HFF-Myc (cell line): ENCODE data around the gene PIM3.

ENCODE experiments used
- DNase-seq: peaks from one replicate; pipeline ENCODE4 v3.0.0-alpha.2; 2011; ENCODE audit warnings: low read depth; ENCODE audit errors: extremely low read depth
- H3K4me3 ChIP-seq: replicated peaks from 2 replicates; pipeline ENCODE4 v1.5.1; 2011; ENCODE audit warnings: low read depth, mild to moderate bottlenecking, control low read depth, low read length
- CTCF ChIP-seq: IDR thresholded peaks from 2 replicates; pipeline ENCODE4 v1.5.1; 2012; ENCODE audit warnings: mild to moderate bottlenecking, low read depth, low read length, control low read depth; ENCODE audit errors: missing control alignments

The PIM3 gene

GRCh38 chr22:49946612-49947295 is 13.8 kb upstream of the PIM3 start:
- no peak for TF ChIP-seq CTCF
- no peak overlapping the region for H3K4me3 ChIP-seq
- no peak for DNase-seq

- no peak overlapping the region for H3K4me3 ChIP-seq
- no peak for TF ChIP-seq CTCF
- DNase-seq, result no peak
Measured at GRCh38 chr22:49947296-49947622, 13.3 kb upstream of the PIM3 start.

GRCh38 chr22:49948116-49948957 is 12.2 kb upstream of the PIM3 start:
- no peak for TF ChIP-seq CTCF
- DNase-seq, result no peak
- H3K4me3 ChIP-seq, result no peak overlapping the region

GRCh38 chr22:49948958-49949913 is 11.3 kb upstream of the PIM3 start:
- TF ChIP-seq CTCF, result no peak
- DNase-seq, result no peak
- no peak overlapping the region for H3K4me3 ChIP-seq

GRCh38 chr22:49949914-49950292 is 10.7 kb upstream of the PIM3 start:
- no peak for TF ChIP-seq CTCF
- no peak for DNase-seq
- H3K4me3 ChIP-seq, result no peak overlapping the region

- no peak for DNase-seq
- H3K4me3 ChIP-seq, result no peak overlapping the region
- TF ChIP-seq CTCF, result no peak
Measured at GRCh38 chr22:49950396-49950994, 10.1 kb upstream of the PIM3 start.
